Measurements from ENCODE around the gene ATXN1.

- TF ChIP-seq POLR2A (IDR thresholded peaks at IDR 0.05; ENCODE audit: low read depth): no peak
- peak; percentile 72 to 82 (median 74) for TF ChIP-seq CTCF (IDR thresholded peaks at IDR 0.05)
Observed at GRCh38 chr6:16762550-16763477, 1.6 kb upstream of the ATXN1 start.
